Mucosa of descending colon (tissue), 3 donors: ENCODE measurements around the gene CAPN13. TPM values are rescaled to one million over a fixed set of nuclear protein-coding genes. Genes with fewer than 3 reads are reported as not detected.

Experiments used
- ATAC-seq: fragments of 200-7000 bp; cut with Tn5 transposase; one replicate; pipeline ENCODE4 v1.9.1; 2020; ENCODE audit warnings: mild to moderate bottlenecking, moderate library complexity
- DNase-seq, 3 donors: peaks; one replicate each; pipeline ENCODE4 v3.0.0-alpha.2; 2020
- H3K36me3 ChIP-seq: fragments of 200-600 bp; one replicate; pipeline ENCODE4 v1.8.0; 2021; ENCODE audit warnings: low read depth, mild to moderate bottlenecking
- H3K4me1 ChIP-seq: fragments of 200-600 bp; one replicate; pipeline ENCODE4 v1.8.0; 2021; ENCODE audit warnings: low read depth, mild to moderate bottlenecking
- H3K4me3 ChIP-seq: fragments of 200-600 bp; one replicate; pipeline ENCODE4 v1.8.0; 2021; ENCODE audit warnings: mild to moderate bottlenecking
- H3K9me3 ChIP-seq: fragments of 200-600 bp; one replicate; pipeline ENCODE4 v1.8.0; 2021; ENCODE audit warnings: mild to moderate bottlenecking
- intact Hi-C, 2 donors: fragments of 100-400 bp; cut with DNase I in 1 of 2; cut with micrococcal nuclease in 1 of 2; formaldehyde crosslinking; loops; one replicate each; pipeline versions ENCODE4 v1.11.0 to v1.11.1; 2022; cut with DNase I, micrococcal nuclease
- total RNA-seq, 3 donors: library from RNA; stranded (reverse); fragmentation: NEBNext Ultra II Directional in 2 of 3; extraction: Animal tissue kit (Norgen Biotek cat#: 25700) in 2 of 3; gene quantifications; one replicate each; pipeline versions ENCODE4 v1.2.1 to v1.2.4, GENCODE V29; 2021 to 2023
- TF ChIP-seq, protein P1 (sequence below): fragments of 200-600 bp; IDR thresholded peaks from one replicate; pipeline ENCODE4 v1.8.0; 2022; ENCODE audit warnings: antibody characterized with exemption, mild to moderate bottlenecking
- donor health status: DM: no; HTN: no; CAD: no; lungs with moderate emphysema.
- donor health status: DM: no; HTN: no; CAD: no.
- donor health status: DM: no; HTN: yes; CAD: no.

The CAPN13 gene
- total RNA-seq, 3 donors from 2014 or later: 36.7 to 88.6 (median 61.9) TPM

DNA sequence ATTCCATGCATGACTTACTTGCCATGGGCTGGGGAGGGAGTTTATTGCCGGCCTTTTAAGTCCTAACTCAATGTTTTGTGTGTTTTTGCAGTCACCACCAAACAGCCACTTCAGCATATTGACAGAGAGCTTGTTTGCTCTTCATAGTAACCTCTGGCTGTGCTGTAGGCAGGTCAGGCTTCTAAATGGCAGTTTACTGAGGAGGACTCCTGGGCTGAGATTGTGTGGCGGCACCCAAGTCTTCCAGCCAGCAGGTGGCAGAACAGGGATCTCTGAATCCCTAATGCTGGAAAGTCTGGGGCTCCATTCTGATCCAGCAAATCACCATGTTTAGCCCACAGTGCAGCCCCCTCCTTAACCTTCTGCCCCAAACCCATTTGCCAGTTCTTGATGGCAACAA, 121.2 kb downstream of the CAPN13 start:
- TF ChIP-seq, protein P1, sequence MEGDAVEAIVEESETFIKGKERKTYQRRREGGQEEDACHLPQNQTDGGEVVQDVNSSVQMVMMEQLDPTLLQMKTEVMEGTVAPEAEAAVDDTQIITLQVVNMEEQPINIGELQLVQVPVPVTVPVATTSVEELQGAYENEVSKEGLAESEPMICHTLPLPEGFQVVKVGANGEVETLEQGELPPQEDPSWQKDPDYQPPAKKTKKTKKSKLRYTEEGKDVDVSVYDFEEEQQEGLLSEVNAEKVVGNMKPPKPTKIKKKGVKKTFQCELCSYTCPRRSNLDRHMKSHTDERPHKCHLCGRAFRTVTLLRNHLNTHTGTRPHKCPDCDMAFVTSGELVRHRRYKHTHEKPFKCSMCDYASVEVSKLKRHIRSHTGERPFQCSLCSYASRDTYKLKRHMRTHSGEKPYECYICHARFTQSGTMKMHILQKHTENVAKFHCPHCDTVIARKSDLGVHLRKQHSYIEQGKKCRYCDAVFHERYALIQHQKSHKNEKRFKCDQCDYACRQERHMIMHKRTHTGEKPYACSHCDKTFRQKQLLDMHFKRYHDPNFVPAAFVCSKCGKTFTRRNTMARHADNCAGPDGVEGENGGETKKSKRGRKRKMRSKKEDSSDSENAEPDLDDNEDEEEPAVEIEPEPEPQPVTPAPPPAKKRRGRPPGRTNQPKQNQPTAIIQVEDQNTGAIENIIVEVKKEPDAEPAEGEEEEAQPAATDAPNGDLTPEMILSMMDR: no peak
- no peaks in the 10 kb centered on the region for H3K4me1 ChIP-seq
- H3K9me3 ChIP-seq: no peaks in the 10 kb centered on the region
- intact Hi-C loops: no loop called here
- H3K4me3 ChIP-seq: no peak overlapping the region
- ATAC-seq (peak; percentile 61), DNase-seq (no peak)
- no peaks in the 10 kb centered on the region for H3K36me3 ChIP-seq

DNA sequence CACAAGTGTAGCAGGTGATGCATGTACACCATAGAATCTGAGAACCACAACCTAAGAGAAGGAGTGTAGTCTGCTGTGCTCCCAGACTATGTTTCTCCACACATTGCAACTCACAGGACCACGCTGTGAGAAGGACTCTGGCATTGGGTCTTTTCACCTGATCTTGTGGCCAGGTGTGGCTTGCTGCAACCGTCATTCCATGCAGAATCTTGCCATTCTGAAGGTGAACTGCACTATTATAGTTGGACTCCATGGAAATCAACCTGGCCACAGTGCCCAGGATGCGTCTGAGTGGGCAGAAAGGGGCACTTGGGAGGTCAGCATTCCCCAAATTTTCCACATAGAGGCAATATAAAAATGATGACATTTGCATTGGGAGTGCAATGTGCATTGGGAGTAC, 122.2 kb downstream of the CAPN13 start:
- Histone ChIP-seq H3K9me3 (no peaks in the 10 kb centered on the region), H3K36me3 (no peaks in the 10 kb centered on the region), H3K4me3 (no peak overlapping the region), H3K4me1 (no peaks in the 10 kb centered on the region)
- TF ChIP-seq, protein P1: no peak
- intact Hi-C loops: no loop called here
- no peak for ATAC-seq
- DNase-seq: no peak

DNA sequence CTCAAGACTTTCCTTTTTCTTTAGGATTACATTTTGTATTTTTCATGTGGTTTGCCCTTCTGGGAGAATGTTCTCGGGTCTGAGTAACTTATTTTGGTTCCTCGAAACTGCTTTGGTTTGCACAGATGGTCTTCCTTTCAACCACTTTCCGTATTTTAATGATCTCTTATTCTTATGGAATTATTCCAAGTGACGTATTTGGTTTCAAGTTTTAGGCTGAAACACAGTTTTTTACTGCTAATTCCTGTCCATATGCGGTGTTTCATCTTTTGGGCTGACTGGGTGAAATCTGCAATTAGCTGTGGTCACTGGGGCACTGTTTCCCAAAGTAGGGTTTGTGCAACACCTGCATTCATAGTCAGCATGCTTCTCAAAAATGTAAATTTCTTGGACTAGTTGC, 122.7 kb downstream of the CAPN13 start:
- no peak for ATAC-seq
- TF ChIP-seq, protein P1: no peak
- intact Hi-C loops: no loop called here
- no peaks in the 10 kb centered on the region for H3K4me1 ChIP-seq
- no peaks in the 10 kb centered on the region for H3K9me3 ChIP-seq
- no peak for DNase-seq
- no peak overlapping the region for H3K4me3 ChIP-seq
- H3K36me3 ChIP-seq: no peaks in the 10 kb centered on the region

DNA sequence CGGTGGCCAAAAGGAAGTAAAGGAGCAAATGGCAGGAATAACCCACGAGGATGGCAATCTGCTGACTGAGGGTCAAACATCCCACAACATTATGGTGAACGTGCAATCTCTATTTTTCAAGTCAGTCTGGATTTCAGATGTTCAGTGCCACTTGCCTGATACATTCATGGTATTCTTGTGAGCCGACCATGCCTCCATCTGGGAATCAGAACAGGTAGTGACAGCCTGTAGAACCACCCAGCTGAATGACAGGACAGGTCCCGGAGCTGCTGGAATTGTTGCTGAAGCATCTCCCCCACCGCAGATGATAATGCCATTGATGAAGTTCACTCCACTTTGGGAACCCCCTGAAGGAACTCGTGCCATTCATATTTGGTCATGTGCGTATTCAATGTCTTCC, 123.2 kb downstream of the CAPN13 start:
- ATAC-seq: no peak
- Histone ChIP-seq H3K36me3 (no peaks in the 10 kb centered on the region), H3K4me3 (no peak overlapping the region), H3K4me1 (no peaks in the 10 kb centered on the region), H3K9me3 (no peaks in the 10 kb centered on the region)
- intact Hi-C loops: no loop called here
- DNase-seq: no peak
- TF ChIP-seq, protein P1: no peak

DNA sequence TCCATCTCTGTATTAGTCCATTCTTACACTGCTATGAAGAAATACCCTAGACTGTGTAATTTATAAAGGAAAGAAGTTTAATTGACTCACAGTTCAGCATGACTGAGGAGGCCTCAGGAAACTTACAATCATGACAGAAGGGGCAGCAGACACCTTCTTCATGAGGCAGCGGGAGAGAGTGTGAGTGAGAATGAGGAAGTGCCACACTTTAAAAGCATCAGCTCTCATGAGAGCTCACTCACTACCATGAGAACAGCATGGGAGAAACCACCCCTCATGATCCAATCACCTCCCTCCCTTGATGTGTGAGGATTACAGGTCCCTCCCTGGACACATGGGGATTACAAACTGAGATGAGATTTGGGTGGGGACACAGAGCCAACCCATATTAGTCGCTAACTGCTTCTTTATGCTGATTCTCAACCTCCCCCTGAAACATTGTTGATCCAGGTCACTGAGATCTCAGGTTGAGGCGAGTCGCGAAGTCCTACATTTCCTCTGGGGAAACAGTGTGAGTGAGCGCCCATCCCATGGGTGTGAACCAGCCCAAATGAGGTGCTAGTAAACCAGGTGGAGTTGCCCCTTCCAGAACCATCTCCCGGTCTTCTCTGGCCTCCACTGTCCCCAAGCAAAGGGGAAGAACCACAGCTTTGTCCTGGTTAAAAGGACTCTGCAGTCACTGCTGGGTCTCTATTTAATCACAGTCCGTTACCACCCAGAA, 123.8 kb downstream of the CAPN13 start:
- TF ChIP-seq, protein P1: no peak
- Histone ChIP-seq H3K36me3 (no peaks in the 10 kb centered on the region), H3K4me1 (no peaks in the 10 kb centered on the region), H3K4me3 (no peak overlapping the region), H3K9me3 (no peaks in the 10 kb centered on the region)
- no peak for ATAC-seq
- no peak for DNase-seq
- intact Hi-C loops: no loop called here

DNA sequence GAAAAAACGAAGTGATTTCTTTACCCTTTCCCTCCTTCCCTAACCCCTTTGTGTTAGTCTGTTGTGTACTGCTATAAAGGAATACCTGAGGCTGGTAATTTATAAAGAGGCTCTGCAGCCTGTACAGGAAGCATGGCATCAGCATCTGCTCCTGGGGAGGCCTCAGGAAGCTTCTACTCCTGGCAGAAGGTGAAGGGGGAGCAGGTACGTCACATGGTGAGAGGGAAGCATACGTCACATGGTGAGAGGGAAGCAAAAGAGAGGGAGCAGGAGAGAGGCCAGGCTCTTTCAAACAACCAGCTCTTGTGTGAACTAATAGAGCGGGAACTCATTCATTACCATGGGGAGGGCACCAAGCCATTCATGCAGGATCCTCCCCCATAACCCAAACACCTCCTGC, 126.2 kb downstream of the CAPN13 start:
- intact Hi-C loops: no loop called here
- Histone ChIP-seq H3K4me3 (no peak overlapping the region), H3K4me1 (no peaks in the 10 kb centered on the region), H3K9me3 (no peaks in the 10 kb centered on the region), H3K36me3 (no peaks in the 10 kb centered on the region)
- TF ChIP-seq, protein P1: no peak
- no peak for ATAC-seq
- no peak for DNase-seq
